Measurements from ENCODE around the gene DENND1B.

DENND1B gene

DNA sequence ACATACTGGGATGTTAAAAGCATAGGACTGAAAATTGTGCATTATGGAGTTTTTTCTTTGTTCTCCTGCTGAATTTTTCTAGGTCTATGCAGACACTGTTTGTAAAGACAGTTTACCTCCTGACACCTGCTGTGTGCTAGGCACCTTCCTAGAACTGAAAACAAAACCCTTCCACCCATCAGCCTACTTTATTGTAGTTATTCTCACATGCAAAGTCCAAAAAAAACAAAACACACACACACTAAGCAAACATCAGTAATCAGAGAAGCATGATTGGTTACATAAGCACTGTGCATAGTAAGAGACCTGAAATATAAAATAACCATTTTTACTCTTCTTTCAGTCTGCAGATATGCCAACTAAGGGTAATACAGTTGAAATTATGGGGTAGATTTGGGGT lies 312.1 kb downstream of the DENND1B start:
- DNase-seq, result no peak

DNA sequence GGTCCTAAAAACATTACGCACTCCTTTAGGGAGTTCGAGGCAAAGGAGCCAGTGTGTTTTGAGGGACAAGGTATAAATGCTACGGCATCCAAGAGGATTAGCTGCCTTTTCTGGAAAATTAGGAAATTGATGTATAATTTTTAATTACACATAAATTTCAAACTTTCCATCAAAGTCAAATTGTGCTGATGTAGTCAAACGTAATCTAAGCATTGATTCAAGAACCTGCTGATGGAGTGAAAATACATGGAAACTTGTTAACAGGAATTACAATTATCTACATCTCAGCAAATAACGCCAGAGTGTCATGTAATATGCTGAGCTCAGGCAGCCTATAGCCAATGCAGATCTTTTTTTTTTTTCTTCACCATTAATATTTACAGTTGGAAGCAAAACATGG lies 312.7 kb downstream of the DENND1B start:
- no peak for DNase-seq
